Measurements from ENCODE around the gene PNMA8B. TPM values are rescaled to one million over a fixed set of nuclear protein-coding genes. Genes with fewer than 3 reads are reported as not detected.

PNMA8B gene
- polyA plus RNA-seq, 1 of the 3 experiments (the other 2 are of a cell fraction), result 0.92 TPM

DNA sequence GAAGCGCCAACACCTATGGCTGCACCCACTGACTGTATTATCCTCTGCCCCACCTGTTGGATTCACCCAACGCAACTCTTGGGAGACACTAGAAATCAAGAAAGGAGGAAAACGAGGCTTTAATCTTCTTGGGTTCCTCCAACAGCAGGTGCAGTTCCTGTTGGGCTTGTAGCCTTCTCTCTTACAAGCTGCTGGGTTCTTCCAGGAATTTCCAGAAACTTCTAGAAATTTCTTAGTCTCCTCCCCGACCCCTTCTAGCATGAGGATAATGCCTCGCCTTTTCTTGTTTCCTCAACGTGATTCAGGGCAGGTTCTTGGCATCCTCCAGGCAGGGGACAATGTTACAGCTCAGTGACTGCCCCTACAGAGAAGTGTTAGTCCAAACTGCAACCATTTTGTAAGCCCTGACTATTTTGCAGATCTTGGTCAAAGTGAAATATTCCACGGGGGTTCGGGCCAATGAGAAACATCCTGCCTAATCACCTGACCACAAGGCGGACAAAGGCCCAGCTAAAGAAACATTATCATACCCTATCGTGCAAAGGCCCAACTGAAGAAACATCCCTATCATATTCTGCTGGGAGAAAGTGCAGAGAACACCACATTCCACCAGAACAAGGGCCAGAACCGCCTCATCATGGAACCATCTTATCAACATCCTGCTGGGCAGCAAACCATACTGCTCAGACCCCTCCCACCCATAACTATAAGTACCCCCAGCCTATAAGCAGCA, 23.7 kb downstream of the PNMA8B start:
- H3K9me2 ChIP-seq, result no peaks in the 10 kb centered on the region
- DNase-seq, result no peak
- H3K4me2 ChIP-seq, result peak overlapping the region; percentile 92
- peaks cover 16 to 18% of the 10 kb centered on the region in 2 experiments; a peak in 2 of 4 replicates for H3K4me1 ChIP-seq (ENCODE audit: control insufficient read depth in 1 of 2, insufficient read depth in 2 of 2, low read depth in 1 of 2, low read length in 1 of 2)
- H2AFZ ChIP-seq (ENCODE audit: low read depth), result peak overlapping the region; percentile 100
- CTCF ChIA-PET, result interaction anchor here (1.0 to 24.7 kb wide), 3 partner anchors 11 to 72 kb away, joined by 3 to 463 read pairs (median 11); no protein-coding TSS in a partner anchor
- no peaks in the 10 kb centered on the region for H3K27me3 ChIP-seq (ENCODE audit: insufficient read depth)
- POLR2A ChIA-PET, result no interaction called here
- peaks cover 8% of the 10 kb centered on the region; the same call in 1 of the 2 replicates for H3K79me2 ChIP-seq (ENCODE audit: insufficient read depth)
- TF ChIP-seq TAF1 (IDR thresholded peaks at IDR 0.05; ENCODE audit: borderline replicate concordance, low read depth, low read length) (no peak), NFIC (IDR thresholded peaks at IDR 0.05; ENCODE audit: borderline replicate concordance) (no peak), EP300 (IDR thresholded peaks at IDR 0.05; ENCODE audit: borderline replicate concordance in 1 of 2, low read depth in 1 of 2, low read length in 1 of 2) (peak in 1 of 2 experiments; percentile 73; a peak in 2 of 4 replicates), ELF1 (IDR thresholded peaks at IDR 0.05) (no peak), CHD2 (IDR thresholded peaks at IDR 0.05; ENCODE audit: low read length, partially characterized antibody) (no peak)
- TF ChIP-seq, protein P1, sequence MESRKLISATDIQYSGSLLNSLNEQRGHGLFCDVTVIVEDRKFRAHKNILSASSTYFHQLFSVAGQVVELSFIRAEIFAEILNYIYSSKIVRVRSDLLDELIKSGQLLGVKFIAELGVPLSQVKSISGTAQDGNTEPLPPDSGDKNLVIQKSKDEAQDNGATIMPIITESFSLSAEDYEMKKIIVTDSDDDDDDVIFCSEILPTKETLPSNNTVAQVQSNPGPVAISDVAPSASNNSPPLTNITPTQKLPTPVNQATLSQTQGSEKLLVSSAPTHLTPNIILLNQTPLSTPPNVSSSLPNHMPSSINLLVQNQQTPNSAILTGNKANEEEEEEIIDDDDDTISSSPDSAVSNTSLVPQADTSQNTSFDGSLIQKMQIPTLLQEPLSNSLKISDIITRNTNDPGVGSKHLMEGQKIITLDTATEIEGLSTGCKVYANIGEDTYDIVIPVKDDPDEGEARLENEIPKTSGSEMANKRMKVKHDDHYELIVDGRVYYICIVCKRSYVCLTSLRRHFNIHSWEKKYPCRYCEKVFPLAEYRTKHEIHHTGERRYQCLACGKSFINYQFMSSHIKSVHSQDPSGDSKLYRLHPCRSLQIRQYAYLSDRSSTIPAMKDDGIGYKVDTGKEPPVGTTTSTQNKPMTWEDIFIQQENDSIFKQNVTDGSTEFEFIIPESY (IDR thresholded peaks at IDR 0.05; ENCODE audit: borderline replicate concordance, low read depth), result no peak
- TF ChIP-seq, protein P2, sequence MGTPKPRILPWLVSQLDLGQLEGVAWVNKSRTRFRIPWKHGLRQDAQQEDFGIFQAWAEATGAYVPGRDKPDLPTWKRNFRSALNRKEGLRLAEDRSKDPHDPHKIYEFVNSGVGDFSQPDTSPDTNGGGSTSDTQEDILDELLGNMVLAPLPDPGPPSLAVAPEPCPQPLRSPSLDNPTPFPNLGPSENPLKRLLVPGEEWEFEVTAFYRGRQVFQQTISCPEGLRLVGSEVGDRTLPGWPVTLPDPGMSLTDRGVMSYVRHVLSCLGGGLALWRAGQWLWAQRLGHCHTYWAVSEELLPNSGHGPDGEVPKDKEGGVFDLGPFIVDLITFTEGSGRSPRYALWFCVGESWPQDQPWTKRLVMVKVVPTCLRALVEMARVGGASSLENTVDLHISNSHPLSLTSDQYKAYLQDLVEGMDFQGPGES (IDR thresholded peaks at IDR 0.05; ENCODE audit: low read depth, low read length), result no peak
- H3K36me3 ChIP-seq (replicated peaks in 1 of 2; ENCODE audit: control insufficient read depth in 1 of 2, insufficient read depth in 2 of 2, low read length in 1 of 2), result peaks cover 0 to 8% of the 10 kb centered on the region in 2 experiments
- WGBS (ENCODE audit: low lambda C conversion rate), result 62% methylated on average over 11 of the region's 11 CpGs
- no peaks in the 10 kb centered on the region for H4K20me1 ChIP-seq (ENCODE audit: insufficient read depth)
- peak overlapping the region; percentile 68 to 81; a peak in 3 of 4 replicates for H3K27ac ChIP-seq (ENCODE audit: low read depth in 2 of 2, low read length in 1 of 2)
- H3K9me3 ChIP-seq, result no peaks in the 10 kb centered on the region
- H3F3A ChIP-seq (replicated peaks; ENCODE audit: insufficient read depth), result peaks cover 30% of the 10 kb centered on the region
- H3K4me3 ChIP-seq (ENCODE audit: low read depth in 2 of 2, low read length in 1 of 2), result peak overlapping the region; percentile 63 to 68
- peak overlapping the region; percentile 75 for H3K9ac ChIP-seq

DNA sequence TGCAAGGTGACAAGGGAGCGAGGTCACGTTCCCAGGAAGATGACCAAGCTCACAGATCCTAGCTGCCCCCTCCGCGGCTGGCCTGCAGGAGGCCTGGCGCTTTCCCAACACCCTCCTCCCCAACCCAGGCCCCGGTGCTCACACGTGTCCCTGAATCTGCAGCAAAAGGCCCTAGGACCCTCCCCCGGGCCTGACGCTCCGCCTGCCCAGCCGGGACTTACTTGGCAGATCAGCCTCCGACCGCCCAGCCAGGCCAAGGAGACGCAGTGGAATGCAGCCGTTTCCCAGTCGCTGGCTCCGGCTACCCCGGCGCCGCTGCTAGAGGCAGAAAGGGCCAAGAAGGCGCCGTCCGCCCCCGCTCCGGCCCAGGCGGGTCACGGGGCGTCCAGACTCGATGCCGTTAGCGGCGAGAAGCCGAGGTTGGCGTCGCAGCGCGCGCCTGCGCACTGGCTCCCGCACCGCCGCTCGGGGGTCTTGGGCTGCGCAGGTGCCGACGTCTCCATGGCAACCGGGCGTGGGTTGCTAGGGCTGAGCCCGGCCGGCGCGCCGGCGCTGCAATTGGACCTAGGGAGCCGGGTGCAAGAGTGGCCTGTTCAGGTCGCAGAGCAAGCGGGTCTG, 24.4 kb downstream of the PNMA8B start, which contains the start of gene PNMA8A:
TSS of gene PNMA8A (minus strand) at position 448 of the 618 bp plus-strand sequence. CDS start 528 bp downstream, outside the sequence.
- Histone ChIP-seq H3K27me3 (ENCODE audit: insufficient read depth) (no peaks in the 10 kb centered on the region), H3K79me2 (ENCODE audit: insufficient read depth) (peaks cover 8% of the 10 kb centered on the region; the same call in 1 of the 2 replicates), H3F3A (replicated peaks; ENCODE audit: insufficient read depth) (peaks cover 34% of the 10 kb centered on the region), H3K4me3 (ENCODE audit: low read depth in 2 of 2, low read length in 1 of 2) (peak within 1 kb of the TSS; percentile 63 to 68), H3K36me3 (replicated peaks in 1 of 2; ENCODE audit: control insufficient read depth in 1 of 2, insufficient read depth in 2 of 2, low read length in 1 of 2) (peaks cover 0 to 8% of the 10 kb centered on the region in 2 experiments), H2AFZ (ENCODE audit: low read depth) (peak within 1 kb of the TSS; percentile 100), H3K9me2 (no peaks in the 10 kb centered on the region), H3K9ac (peak within 1 kb of the TSS; percentile 75), H3K27ac (ENCODE audit: low read depth in 2 of 2, low read length in 1 of 2) (peak within 1 kb of the TSS; percentile 68 to 81), H3K4me2 (peak within 1 kb of the TSS; percentile 92), H3K4me1 (ENCODE audit: control insufficient read depth in 1 of 2, insufficient read depth in 2 of 2, low read depth in 1 of 2, low read length in 1 of 2) (peaks cover 16 to 23% of the 10 kb centered on the region in 2 experiments; a peak in 2 of 4 replicates), H4K20me1 (ENCODE audit: insufficient read depth) (no peaks in the 10 kb centered on the region), H3K9me3 (no peaks in the 10 kb centered on the region)
- DNase-seq, result peak; percentile 97
- ChIA-PET CTCF (interaction anchor here (1.0 to 24.7 kb wide), 6 partner anchors 10 to 85 kb away, joined by 3 to 463 read pairs (median 6); no protein-coding TSS in a partner anchor), POLR2A (no interaction called here)
- WGBS (ENCODE audit: low lambda C conversion rate), result 20% methylated on average over 11 of the region's 57 CpGs
- TF ChIP-seq TCF12 (IDR thresholded peaks at IDR 0.05) (no peak; the same call in 1 of the 2 replicates), NRF1 (IDR thresholded peaks at IDR 0.05; ENCODE audit: low read depth, low read length) (peak; percentile 92), POLR2AphosphoS5 (IDR thresholded peaks at IDR 0.05; ENCODE audit: low read depth, low read length) (peak; percentile 51; the same call in 1 of the 2 replicates), RXRA (IDR thresholded peaks at IDR 0.05; ENCODE audit: borderline replicate concordance, low read depth) (no peak), ELF1 (IDR thresholded peaks at IDR 0.05) (no peak), SMC3 (IDR thresholded peaks at IDR 0.05; ENCODE audit: low read depth, low read length) (no peak), RFX5 (IDR thresholded peaks at IDR 0.05; ENCODE audit: low read length) (peak; percentile 79; the same call in 1 of the 2 replicates), MXI1 (IDR thresholded peaks at IDR 0.05; ENCODE audit: low read depth, low read length) (peak; percentile 94), CHD2 (IDR thresholded peaks at IDR 0.05; ENCODE audit: low read length, partially characterized antibody) (no peak), TAF1 (IDR thresholded peaks at IDR 0.05; ENCODE audit: borderline replicate concordance, low read depth, low read length) (no peak)
- TF ChIP-seq, protein P3, sequence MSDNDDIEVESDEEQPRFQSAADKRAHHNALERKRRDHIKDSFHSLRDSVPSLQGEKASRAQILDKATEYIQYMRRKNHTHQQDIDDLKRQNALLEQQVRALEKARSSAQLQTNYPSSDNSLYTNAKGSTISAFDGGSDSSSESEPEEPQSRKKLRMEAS (IDR thresholded peaks at IDR 0.05; ENCODE audit: low read depth), result peak; percentile 88
- TF ChIP-seq, protein P4, sequence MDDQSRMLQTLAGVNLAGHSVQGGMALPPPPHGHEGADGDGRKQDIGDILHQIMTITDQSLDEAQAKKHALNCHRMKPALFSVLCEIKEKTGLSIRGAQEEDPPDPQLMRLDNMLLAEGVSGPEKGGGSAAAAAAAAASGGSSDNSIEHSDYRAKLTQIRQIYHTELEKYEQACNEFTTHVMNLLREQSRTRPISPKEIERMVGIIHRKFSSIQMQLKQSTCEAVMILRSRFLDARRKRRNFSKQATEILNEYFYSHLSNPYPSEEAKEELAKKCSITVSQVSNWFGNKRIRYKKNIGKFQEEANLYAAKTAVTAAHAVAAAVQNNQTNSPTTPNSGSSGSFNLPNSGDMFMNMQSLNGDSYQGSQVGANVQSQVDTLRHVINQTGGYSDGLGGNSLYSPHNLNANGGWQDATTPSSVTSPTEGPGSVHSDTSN (IDR thresholded peaks at IDR 0.05), result no peak
- TF ChIP-seq, protein P5, sequence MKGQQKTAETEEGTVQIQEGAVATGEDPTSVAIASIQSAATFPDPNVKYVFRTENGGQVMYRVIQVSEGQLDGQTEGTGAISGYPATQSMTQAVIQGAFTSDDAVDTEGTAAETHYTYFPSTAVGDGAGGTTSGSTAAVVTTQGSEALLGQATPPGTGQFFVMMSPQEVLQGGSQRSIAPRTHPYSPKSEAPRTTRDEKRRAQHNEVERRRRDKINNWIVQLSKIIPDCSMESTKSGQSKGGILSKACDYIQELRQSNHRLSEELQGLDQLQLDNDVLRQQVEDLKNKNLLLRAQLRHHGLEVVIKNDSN (IDR thresholded peaks at IDR 0.05; ENCODE audit: borderline replicate concordance, low read depth), result no peak
